Measurements from ENCODE around the gene FABP1. TPM values are rescaled to one million over a fixed set of nuclear protein-coding genes. Genes with fewer than 3 reads are reported as not detected.

The FABP1 gene
- polyA plus RNA-seq, 1 of the 3 experiments (the other 2 are of a cell fraction) = not detected

DNA sequence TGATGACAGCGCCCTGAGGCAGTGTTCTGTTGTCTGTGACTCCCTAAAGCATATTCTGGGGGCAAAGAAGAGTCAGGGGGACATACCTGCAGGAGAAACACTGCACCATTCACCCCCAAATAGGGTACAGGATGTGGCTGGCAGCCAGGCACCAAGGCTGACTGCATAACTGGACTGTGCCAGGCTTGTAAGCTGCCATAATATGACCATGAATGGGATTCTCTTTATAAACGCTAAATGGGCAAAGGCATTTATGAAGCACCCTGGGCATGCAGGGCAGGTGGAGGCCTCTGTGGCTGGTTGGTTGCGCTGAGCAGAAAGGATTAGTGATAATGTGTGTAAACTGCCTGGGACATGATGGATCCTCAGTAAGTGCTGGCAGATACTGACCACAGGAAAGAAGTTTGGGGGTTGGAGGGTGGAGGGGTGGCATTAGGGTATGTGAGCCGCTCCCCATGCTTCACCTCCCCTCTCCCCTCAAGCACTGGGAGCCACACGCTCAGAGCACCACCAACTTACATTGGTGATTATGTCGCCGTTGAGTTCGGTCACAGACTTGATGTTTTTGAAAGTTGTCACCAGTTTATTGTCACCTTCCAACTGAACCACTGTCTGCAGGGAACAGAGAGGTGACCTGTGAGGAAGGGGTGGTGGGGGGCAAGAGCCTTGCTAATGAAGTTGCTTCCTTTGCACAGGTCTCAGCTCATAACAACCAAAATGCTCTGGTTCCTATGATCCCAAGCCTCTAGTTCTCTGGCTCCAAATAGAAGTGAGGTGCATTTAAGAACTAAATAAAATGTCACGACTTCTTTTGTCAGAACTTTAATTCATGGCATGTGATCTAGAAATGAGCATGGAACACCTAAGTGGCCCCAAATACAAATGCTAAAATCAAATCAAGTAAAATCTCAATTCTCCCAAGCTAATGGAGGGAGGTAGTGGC lies 3.6 kb downstream of the FABP1 start:
- Histone ChIP-seq H3K4me3 (ENCODE audit: low read depth in 2 of 2, low read length in 1 of 2) (no peak overlapping the region), H3K9me3 (no peaks in the 10 kb centered on the region), H3K27me3 (ENCODE audit: insufficient read depth) (no peaks in the 10 kb centered on the region), H3K36me3 (replicated peaks in 1 of 2; ENCODE audit: control insufficient read depth in 1 of 2, insufficient read depth in 2 of 2, low read length in 1 of 2) (no peaks in the 10 kb centered on the region), H3K4me1 (ENCODE audit: control insufficient read depth in 1 of 2, insufficient read depth in 2 of 2, low read depth in 1 of 2, low read length in 1 of 2) (peaks cover 0 to 4% of the 10 kb centered on the region in 2 experiments; a peak in 1 of 4 replicates), H2AFZ (ENCODE audit: low read depth) (no peak overlapping the region), H3K79me2 (ENCODE audit: insufficient read depth) (no peaks in the 10 kb centered on the region), H3K9ac (no peak overlapping the region), H3K9me2 (no peaks in the 10 kb centered on the region), H3K27ac (ENCODE audit: low read depth in 2 of 2, low read length in 1 of 2) (no peak overlapping the region), H3K4me2 (no peak overlapping the region), H3F3A (replicated peaks; ENCODE audit: insufficient read depth) (no peaks in the 10 kb centered on the region), H4K20me1 (ENCODE audit: insufficient read depth) (no peaks in the 10 kb centered on the region)
- POLR2A ChIA-PET = no interaction called here
- 50% methylated on average over 9 of the region's 9 CpGs for WGBS (ENCODE audit: low lambda C conversion rate)
- TF ChIP-seq IRF3 (IDR thresholded peaks at IDR 0.05; ENCODE audit: low read depth, low read length) (no peak), RAD21 (IDR thresholded peaks at IDR 0.05; ENCODE audit: low read length) (no peak), TCF12 (IDR thresholded peaks at IDR 0.05) (no peak), GABPA (IDR thresholded peaks at IDR 0.05; ENCODE audit: low read depth) (no peak), FOXJ3 (CRISPR knock-in tag; IDR thresholded peaks at IDR 0.05) (no peak), TEAD4 (IDR thresholded peaks at IDR 0.05; ENCODE audit: borderline replicate concordance, insufficient read depth) (no peak), JUND (IDR thresholded peaks at IDR 0.05) (no peak)
- CTCF ChIA-PET = interaction anchor here (0.9 kb wide), 1 partner anchor 23 kb away, joined by 3 read pairs; no protein-coding TSS in a partner anchor
- no peak for DNase-seq

GRCh38 chr2:88123164-88123974 lies 4.5 kb downstream of the FABP1 start:
- H3K27me3 ChIP-seq (ENCODE audit: insufficient read depth) = peaks cover 4% of the 10 kb centered on the region; the same call in 1 of the 2 replicates
- H3K9me3 ChIP-seq = no peaks in the 10 kb centered on the region
- H3K4me1 ChIP-seq (ENCODE audit: control insufficient read depth in 1 of 2, insufficient read depth in 2 of 2, low read depth in 1 of 2, low read length in 1 of 2) = peaks cover 0 to 4% of the 10 kb centered on the region in 2 experiments; a peak in 1 of 4 replicates
- H3K9ac ChIP-seq = no peak overlapping the region
- ChIA-PET CTCF (interaction anchor here (0.9 kb wide), 1 partner anchor 22 kb away, joined by 3 read pairs; no protein-coding TSS in a partner anchor), POLR2A (no interaction called here)
- H3K36me3 ChIP-seq (replicated peaks in 1 of 2; ENCODE audit: control insufficient read depth in 1 of 2, insufficient read depth in 2 of 2, low read length in 1 of 2) = no peaks in the 10 kb centered on the region
- no peak for TF ChIP-seq MXI1 (IDR thresholded peaks at IDR 0.05; ENCODE audit: low read depth, low read length)
- no peak for TF ChIP-seq FOXJ3 (CRISPR knock-in tag; IDR thresholded peaks at IDR 0.05)
- no peak for TF ChIP-seq TAF1 (IDR thresholded peaks at IDR 0.05; ENCODE audit: borderline replicate concordance, low read depth, low read length)
- TF ChIP-seq REST (IDR thresholded peaks at IDR 0.05; ENCODE audit: low read depth, low read length) = no peak
- no peak for TF ChIP-seq ELF1 (IDR thresholded peaks at IDR 0.05)
- TF ChIP-seq USF1 (IDR thresholded peaks at IDR 0.05; ENCODE audit: borderline replicate concordance, low read depth) = no peak
- TF ChIP-seq SIN3A (IDR thresholded peaks at IDR 0.05; ENCODE audit: borderline replicate concordance, low read depth, low read length) = no peak
- no peak for TF ChIP-seq EZH2phosphoT487 (IDR thresholded peaks at IDR 0.05; ENCODE audit: borderline replicate concordance, low read depth)
- TF ChIP-seq, protein P1, sequence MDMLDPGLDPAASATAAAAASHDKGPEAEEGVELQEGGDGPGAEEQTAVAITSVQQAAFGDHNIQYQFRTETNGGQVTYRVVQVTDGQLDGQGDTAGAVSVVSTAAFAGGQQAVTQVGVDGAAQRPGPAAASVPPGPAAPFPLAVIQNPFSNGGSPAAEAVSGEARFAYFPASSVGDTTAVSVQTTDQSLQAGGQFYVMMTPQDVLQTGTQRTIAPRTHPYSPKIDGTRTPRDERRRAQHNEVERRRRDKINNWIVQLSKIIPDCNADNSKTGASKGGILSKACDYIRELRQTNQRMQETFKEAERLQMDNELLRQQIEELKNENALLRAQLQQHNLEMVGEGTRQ (IDR thresholded peaks at IDR 0.05; ENCODE audit: borderline replicate concordance, low read depth, low read length) = no peak
- TF ChIP-seq RCOR1 (IDR thresholded peaks at IDR 0.05; ENCODE audit: low read length) = no peak
- TF ChIP-seq MEF2A (IDR thresholded peaks at IDR 0.05; ENCODE audit: borderline replicate concordance, low read depth) = no peak
- TF ChIP-seq JUND (IDR thresholded peaks at IDR 0.05) = no peak
- no peak for TF ChIP-seq MAX (IDR thresholded peaks at IDR 0.05; ENCODE audit: low read depth)
- no peaks in the 10 kb centered on the region for H3F3A ChIP-seq (replicated peaks; ENCODE audit: insufficient read depth)
- WGBS (ENCODE audit: low lambda C conversion rate) = 21% methylated on average over 5 of the region's 5 CpGs
- no peak for DNase-seq
- no peak overlapping the region for H3K4me3 ChIP-seq (ENCODE audit: low read depth in 2 of 2, low read length in 1 of 2)
- H2AFZ ChIP-seq (ENCODE audit: low read depth) = no peak overlapping the region
- no peaks in the 10 kb centered on the region for H3K79me2 ChIP-seq (ENCODE audit: insufficient read depth)
- no peaks in the 10 kb centered on the region for H3K9me2 ChIP-seq
- H3K27ac ChIP-seq (ENCODE audit: low read depth in 2 of 2, low read length in 1 of 2) = no peak overlapping the region
- H4K20me1 ChIP-seq (ENCODE audit: insufficient read depth) = no peaks in the 10 kb centered on the region
- no peak overlapping the region for H3K4me2 ChIP-seq

Measured in SK-N-SH (cell line).